GM23248 (cell line): ENCODE measurements around the gene MTHFD1L.
"Not testable (repeated sequence)": the region's sequence is repeated elsewhere in the genome, so short reads cannot be mapped to it uniquely, and the experiment has no call there.

Experiments used
- EZH2 ChIP-seq: fragments of 200-600 bp; sonication (generic); IDR thresholded peaks from 2 replicates; pipeline ENCODE4 v1.6.1; 2018; ENCODE audit warnings: antibody characterized with exemption, mild to moderate bottlenecking; ENCODE audit not compliant: insufficient read depth, poor library complexity, severe bottlenecking
- EZH2phosphoT487 ChIP-seq: fragments of 200-600 bp; sonication (generic); IDR thresholded peaks from 2 replicates; pipeline ENCODE4 v1.6.1; 2018; ENCODE audit warnings: antibody characterized with exemption, moderate library complexity, mild to moderate bottlenecking, low read depth; ENCODE audit not compliant: insufficient read depth

DNA sequence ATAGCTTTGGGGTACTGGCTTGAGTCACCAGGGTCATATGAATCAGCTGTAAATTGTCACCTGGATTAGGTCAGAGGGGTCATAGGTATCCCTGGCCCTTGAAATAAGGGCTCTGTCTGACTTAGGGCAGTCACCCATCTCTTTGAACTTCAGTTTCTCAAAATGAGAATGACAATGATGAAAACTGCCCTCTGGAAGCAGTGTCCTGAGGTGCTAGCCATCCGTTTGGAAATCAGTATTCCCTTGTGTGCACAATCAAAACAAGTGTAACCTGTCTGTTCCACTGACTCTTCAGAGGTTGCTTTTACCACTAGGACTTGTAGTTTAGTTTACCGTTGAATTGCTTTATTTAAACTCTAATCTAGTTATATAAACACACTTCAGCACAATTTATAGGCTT, 259.7 kb downstream of the MTHFD1L start:
- TF ChIP-seq EZH2phosphoT487, EZH2: not testable (repeated sequence)
